HG03558 (cell line): Measurements from ENCODE around the gene ADPRHL1.
"Not testable (repeated sequence)": the region's sequence is repeated elsewhere in the genome, so short reads cannot be mapped to it uniquely, and the experiment has no call there.

Experiments used
- ATAC-seq: cut with Tn5 transposase; IDR thresholded peaks from one replicate; pipeline ENCODE4 v1.9.1; 2021; ENCODE audit warnings: moderate number of reproducible peaks; ENCODE audit not compliant: unreplicated experiment; ENCODE audit errors: extremely low read depth

ADPRHL1 gene

DNA sequence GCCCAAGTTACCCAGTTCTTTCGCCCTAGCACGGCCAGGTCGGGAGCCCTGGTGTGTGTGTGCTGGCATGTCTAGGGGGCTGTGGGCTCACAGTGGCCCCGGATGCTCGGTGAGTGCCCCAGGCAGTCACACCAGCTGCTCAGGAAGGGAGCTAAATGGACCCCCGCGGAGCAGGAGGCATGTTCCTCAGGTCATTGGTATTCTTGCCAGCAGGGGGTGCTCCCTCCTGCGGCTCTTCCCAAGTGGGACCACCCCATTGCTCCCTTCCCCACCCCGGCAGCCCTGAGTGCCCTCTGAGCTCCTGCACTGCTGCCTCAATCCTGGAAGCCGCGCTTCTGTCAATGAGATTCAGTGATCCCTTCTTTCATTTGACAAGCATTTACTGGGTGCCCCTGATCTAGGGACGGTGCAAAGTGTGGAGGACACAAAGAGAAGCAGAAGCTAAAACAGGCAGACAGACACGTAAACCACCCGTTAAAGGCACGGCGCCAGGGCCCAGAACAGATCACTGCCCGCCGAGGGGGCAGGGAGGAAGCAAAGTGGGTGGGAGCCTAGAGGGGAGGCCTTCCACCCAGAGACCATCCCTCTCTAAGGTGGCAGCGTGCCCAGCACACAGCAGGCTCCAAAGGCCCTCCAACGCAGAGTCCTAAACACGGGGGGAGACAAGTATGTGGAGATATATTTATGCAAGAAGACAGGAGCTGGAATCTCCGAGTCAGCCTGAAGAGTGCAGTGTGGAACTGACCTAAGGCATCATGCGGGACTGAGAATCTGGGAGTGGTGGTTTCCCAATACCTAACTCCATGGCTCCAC lies 5.2 kb upstream of the ADPRHL1 start:
- no peak for ATAC-seq

DNA sequence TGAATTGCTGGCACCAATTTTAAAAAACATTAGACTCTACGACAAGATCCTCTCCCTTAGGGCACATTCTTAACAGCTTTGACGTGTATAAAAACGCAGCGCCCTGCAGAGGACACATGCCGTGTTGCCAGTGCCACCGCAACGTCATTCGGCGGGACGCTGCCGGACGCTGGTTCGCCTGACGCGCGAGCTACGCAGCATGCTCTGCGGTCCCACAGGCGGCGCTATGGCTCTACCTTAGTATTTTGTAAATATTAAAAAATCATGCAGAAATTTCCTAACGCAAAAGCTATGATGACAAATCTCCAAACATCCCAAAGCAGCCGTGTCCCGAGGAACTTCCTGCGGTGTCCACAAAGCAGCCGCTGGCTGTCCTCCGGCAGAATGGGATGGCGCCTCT lies 4.2 kb upstream of the ADPRHL1 start:
- no peak for ATAC-seq

DNA sequence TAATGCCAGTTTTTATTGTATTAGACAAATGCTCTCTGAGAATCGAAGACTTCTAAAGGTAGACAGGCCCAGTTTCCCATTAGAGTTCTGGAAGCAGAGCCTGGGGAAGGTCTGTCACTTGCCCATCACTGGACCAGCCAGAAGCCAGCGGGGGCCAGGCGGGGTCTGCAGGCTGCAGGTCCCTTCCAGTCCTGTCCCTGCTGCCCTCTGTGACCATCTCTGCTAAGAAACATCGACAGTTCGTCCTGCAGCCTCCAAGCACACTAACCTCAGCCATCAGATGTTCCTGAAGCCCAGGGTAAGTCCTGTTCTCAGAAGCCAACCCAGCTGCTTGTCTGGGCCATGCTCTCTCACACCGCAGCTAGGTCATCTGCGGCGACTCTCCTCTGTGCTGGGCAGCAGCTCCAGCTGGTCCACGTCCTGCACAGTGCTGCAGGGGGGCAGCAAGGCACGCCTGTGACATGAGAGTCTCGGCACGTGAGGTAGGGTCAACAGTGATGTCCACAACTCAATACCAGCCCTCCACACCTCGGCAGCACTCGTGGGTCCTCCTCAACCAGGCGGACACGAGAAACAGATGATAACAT lies 2.9 kb upstream of the ADPRHL1 start:
- ATAC-seq: no peak

DNA sequence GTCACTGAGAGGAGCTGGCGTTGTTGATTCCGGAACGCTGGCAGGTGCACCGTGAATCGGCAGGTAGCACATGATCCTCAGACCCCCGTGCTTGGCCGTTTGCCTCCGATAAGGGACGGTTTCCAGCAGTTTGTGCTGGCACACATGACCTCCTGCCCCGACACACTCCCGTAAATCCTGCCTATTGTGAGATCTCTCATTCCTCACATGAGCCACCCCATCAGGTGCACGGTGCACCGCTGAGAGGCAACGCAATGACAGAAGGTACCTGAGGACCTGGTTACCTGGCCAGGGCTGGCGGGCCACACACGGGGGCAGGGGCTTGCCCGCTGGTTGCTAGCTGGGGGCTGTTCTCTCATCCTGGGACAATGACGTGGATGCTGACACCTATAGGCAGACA lies 2.1 kb upstream of the ADPRHL1 start:
- no peak for ATAC-seq

DNA sequence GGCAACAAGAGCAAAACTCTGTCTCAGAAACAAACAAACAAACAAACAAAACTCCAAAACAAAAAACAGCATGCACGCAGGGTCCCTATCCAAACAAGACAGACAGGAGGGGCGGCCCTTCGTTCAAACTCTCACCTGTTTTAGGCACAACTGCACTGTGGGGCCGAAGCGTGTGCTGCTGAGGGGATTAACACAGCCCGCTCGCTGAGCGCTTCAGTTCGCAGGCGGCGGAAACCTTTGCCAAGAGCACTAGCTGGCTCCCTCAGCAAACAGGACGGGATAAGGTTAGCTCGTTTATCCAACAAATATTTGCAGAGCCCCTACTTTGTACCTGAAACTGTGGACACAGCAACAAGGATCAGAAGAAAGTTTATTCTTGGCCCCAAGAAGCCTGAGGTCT lies 1.6 kb upstream of the ADPRHL1 start:
- no peak for ATAC-seq

DNA sequence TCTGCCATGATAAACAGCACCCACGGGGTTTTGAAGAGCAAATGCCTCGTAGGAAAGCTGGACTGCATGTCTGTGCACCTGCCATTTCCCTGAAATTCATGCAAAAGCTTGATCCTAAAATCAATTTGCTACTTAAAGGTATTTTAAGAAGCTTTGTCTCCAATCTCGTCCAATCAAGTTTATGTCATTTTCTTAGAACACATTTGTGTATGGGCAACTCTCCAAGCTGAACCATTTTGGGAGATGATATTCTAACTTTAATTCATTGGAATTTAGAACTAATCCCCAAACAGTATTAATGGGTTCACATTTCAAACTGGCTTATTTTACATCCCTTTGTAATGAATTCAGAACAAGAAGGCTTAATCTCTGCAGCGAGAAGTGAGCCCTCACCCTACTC lies 822 bp downstream of the ADPRHL1 start:
- no peak for ATAC-seq

DNA sequence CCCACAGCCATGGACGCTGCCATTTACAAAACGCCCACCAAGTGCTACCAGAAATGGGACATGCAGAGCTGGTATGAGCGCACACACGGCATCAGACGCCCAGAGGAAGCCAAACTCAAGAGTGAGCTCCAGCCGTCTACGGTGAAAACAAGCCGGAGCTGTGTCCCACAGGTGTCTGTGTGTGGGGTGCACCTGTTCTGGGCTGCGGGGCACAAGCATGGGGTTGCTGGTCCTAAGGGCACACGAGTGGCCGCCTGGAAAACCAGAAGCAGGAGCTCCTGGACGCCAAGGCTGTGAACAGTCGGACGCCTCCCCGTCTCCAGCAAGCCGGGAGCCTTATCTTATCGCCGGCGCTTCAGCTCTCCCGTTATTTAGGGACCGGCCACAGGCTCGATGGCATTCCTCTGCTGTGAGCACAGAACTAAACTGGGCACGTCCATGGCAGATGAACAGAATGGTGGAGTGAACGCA lies 1.3 kb downstream of the ADPRHL1 start:
- no peak for ATAC-seq

DNA sequence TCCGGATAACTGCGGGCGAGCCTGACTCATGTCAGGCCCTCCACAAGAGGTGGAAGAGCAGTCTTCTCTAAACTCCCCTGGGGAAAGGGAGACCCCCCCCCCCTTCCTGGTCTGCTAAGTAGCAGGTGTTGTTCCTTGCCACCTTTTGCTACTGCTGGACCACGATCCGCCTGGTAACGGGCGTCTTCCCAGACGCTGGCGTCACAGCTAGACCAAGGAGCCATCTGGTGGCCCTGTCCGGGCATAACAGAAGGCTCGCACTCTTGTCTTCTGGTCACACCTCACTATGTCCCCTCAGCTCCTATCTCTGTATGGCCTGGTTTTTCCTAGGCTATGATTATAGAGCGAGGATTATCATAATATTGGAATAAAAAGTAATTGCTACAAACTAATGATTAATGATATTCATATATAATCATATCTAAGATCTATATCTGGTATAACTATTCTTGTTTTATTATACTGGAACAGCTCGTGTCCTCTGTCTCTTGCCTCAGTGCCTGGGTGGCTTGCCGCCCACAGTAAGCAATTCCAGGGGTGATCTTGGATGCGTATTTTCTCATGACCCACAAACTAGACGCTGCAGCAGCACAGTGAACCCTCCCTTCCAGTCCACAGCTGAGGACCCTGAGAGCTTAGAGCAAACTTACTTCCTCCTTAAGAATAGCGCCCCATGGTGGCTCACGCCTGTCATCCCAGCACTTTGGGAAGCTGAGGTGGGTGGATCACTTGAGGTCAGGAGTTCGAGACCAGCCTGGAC lies 2.2 kb downstream of the ADPRHL1 start:
- ATAC-seq: not testable (repeated sequence)

DNA sequence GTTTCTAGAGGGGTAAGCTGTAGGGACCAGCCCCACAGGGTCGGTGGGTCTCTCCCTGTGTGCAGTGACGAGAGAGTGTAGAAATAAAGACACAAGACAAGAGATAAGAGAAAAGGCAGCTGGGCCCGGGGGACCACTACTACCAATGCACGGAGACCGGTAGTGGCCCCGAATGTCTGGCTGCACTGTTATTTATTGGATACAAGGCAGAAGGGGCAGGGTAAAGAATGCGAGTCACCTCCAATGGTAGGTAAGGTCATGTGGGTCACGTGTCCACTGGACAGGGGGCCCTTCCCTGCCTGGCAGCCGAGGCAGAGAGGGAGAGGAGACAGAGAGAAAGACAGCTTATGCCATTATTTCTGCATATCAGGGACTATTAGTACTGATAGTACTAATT lies 2.9 kb downstream of the ADPRHL1 start:
- not testable (repeated sequence) for ATAC-seq

DNA sequence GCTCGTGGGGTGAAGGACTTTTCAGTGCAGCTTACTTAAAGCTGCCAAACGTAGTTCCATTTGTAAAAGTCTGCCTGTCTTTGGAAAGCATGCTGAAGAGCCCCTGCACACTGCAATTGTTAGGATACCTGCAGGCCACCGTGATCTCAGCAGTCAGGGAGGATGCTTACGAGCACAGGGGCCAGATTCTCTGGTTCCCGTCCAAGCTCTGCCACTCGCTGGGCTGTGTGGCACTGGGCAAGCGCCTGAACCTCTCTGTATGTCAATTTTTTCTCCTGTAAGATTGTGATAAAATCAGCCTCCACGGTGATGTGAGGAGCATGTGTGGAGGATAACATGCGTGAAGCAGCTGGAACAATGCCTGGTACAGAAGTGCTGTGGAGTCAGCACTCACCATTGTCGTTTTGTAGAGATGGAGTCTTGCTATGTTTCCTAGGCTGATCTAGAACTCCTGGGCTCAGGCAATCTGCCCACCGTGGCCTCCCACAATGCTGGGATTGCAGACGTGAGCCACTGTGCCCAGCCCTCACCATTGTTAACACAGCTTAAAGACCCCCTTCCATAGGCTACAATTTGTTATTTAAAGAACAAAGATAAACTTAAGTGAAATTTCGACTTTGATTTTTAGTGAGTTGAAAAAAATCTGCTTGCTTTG lies 3.5 kb downstream of the ADPRHL1 start:
- no peak for ATAC-seq

DNA sequence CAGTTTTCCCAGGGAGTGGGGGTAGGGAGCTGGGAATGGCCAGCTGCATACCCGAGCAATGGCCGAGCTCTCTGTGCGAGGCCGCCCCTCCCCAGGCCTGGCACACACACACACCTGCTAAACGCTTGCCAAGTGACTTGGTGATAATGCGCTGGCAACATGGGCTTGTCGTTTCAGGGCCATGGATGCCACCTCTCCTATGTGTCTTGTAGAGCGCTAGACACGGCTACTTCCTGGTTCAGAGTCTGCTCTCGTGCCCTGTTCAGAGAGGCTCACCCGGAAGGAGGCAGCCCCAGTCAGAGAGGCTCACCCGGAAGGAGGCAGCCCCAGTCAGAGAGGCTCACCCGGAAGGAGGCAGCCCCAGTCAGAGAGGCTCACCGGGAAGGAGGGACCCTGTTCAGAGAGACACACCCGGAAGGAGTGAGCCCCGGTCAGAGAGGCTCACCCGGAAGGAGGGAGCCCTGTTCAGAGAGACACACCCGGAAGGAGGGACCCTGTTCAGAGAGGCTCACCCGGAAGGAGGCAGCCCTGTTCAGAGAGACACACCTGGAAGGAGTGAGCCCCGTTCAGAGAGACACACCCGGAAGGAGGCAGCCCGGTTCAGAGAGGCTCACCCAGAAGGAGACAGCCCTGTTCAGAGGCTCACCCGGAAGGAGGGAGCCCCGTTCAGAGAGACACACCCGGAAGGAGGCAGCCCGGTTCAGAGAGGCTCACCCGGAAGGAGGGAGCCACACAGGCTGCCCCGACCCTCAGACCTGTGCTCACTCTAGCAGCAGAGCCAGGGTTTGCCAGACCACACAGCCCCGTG lies 4.2 kb downstream of the ADPRHL1 start:
- no peak for ATAC-seq

DNA sequence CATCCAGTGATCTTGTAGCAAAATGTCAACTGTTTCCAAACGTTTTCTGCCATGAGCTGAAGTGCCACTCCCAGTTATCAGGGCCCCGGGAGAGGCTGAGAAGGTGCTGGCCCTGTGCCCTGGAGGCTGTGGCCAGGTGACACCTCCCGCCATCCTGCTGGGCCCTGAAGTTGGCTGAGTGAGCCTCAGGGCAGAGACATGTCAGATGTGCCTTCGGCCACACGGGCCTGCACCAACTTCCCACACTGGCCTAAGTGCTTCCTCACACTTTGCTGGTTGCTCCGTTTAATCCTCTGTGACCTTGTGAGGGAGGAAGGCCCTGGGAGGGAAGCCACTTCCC lies 4.8 kb downstream of the ADPRHL1 start:
- no peak for ATAC-seq

DNA sequence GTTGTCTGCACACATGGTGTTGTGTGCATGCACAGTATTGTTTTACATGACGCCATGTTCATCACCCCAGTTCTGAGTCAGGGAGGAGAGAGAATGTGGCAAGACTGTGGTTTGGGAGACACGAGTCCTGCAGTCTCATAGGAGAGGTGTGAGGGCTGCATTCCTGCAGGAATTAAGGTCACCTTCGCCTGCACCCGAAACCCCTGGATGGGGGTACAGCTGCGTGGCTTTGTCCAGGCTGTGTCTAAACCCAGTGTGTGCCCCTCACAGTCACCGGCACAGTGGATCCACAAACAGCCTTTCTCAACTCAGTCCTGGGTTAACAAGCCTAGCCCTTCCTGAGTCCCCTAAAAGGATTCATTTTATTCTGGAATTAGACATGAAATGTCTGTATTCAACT lies 5.7 kb downstream of the ADPRHL1 start:
- ATAC-seq: no peak

DNA sequence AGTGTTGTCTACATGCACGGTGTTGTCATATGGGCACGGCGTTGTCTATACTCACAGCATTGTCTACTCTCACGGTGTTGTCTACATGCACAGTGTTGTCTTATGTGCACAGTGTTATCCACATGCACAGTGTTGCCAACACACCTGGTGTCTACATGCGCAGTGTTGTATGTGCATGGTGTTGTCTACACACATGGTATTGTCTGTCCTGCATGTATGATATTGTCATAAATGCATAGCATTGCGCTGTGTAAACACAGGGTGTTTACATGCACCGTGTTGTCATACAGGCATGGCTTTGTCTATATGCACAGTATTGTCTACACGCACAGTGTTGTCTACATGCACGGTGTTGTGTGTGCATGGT lies 6.8 kb downstream of the ADPRHL1 start:
- ATAC-seq: no peak

DNA sequence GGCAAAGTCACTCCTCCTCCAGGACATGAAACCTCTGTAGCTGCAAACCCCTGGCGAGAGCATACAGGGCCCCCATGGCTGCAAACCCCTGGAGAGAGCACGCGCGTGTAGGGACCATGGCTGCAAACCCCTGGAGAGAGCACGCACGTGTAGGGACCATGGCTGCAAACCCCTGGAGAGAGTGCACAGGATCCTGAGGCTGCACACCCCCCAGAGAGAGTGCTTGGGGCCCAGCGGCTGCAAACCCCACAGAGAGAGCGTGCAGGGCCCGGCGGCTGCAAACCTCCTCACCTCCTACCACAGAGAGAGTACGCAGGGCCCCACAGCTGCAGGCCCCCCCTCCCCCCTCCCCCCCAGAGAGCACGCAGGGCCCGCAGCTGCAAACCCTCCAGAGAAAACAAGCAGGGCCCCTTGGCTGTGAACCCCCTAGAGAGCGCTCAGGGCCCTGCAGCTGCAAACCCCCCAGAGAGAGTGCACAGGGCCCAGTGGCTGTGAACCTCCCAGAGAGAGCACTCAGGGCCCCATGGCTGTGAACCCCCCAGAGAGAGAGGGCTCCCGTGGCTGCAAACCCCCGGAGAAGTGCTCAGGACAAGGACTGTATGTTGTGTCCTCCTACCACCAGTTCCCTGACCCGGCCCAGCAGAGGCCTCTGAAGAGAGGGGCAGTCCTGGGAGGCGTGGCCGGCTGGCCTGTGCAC lies 7.3 kb downstream of the ADPRHL1 start:
- ATAC-seq: no peak

DNA sequence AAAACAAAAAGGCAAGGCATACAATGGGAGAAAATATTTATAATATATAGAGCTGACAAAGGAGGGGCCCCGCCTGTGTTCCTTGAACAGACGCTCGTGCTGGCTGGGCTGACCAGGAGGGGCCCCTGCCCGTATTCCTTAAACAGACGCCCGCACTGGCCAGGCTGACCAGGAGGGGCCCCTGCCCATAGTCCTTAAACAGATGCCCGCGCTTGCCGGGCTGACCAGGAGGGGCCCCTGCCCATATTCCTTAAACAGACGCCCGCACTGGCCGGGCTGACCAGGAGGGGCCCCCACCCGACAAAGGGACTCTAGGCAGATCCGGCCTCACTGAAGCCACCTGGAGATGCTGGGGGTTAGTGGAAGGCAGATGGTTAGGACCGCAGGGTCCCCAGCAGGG lies 9.3 kb downstream of the ADPRHL1 start:
- ATAC-seq: no peak

DNA sequence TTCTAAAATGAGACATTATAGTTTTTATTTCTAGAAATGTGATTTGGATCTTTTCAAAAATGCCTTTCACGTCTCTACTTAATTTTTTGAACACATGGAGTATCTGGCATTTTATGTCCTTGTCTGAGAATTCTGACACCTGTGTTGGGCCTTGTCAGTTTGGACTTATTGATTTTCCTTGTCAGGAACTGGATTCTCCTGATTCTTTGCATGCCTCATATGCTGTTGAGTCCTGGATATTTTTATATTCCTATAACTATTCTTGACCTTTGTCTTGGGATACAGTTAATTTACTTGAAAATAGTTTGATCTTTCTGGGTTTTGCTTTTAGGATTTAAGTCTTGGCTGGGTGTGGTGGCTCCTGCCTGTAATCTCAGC lies 10.3 kb downstream of the ADPRHL1 start:
- no peak for ATAC-seq

DNA sequence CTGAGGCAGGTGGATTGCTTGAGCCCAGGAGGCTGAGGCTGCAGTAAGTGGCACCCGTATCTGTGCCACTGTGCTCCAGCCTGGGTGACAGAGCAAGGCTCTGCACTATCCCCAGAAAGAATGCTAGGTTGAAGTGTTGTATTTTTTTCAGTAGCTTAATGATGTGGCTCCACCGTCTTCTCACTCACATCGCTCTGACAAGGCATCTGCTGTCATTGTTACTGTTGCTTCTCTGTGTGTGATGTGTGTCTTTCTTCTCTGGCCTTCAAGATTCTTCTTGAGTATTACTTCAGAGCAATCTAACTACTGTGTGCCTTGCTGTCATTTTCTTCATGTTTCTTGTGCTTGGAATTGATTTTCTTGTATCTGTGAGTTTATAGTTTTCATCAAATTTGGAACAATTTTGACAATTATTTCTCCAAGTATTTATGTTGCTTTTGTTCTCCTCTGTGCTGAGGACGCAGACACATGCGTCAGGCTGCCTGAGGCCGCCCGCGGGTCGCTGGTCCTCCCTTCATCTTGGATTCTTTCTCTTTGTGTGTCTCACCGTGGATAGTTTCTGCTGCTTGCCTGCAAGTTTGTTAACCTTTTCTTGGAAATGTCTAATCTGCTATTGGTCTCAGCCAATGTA lies 10.8 kb downstream of the ADPRHL1 start:
- ATAC-seq: no peak

DNA sequence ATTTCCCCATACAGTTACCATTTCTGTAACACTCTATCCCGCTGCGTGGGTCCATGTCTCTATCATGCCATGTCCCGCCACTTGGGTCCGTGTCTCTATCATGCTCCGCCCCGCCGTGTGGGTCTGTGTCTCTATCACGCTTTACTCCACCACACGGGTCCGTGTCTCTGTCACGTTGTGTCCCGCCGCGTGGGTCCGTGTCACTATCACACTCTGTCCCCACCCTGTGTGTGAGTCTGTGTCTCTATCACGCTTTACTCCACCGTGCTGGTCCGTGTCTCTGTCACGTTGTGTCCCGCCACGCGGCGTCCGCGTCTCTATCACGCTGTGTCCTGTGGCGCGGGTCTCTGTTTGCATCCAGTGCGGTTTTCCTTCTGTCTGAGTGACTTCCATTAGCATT lies 11.6 kb downstream of the ADPRHL1 start:
- ATAC-seq: no peak
